GM13976 (cell line): ENCODE measurements around the gene RPUSD1.

Experiments
- DNase-seq: peaks from one replicate; pipeline ENCODE4 v3.0.0; 2012; ENCODE audit warnings: low spot score
- CTCF ChIP-seq: IDR thresholded peaks from 2 replicates; pipeline ENCODE4 v1.5.1; 2012; ENCODE audit warnings: borderline replicate concordance, mild to moderate bottlenecking; ENCODE audit not compliant: insufficient read depth; ENCODE audit errors: extremely low read depth, missing control alignments, control extremely low read depth
- in situ Hi-C: fragments of 300-500 bp; cut with MboI; formaldehyde crosslinking; loops from one replicate; pipeline ENCODE4 v1.12.0; 2022; ENCODE audit warnings: low sequenced_read_pairs, mixed read lengths, inconsistent platforms; ENCODE audit not compliant: unreplicated experiment

The RPUSD1 gene

GRCh38 chr16:794853-795466, 6.8 kb upstream of the RPUSD1 start:
- no peak for TF ChIP-seq CTCF
- in situ Hi-C loops: no loop called here
- DNase-seq: no peak

GRCh38 chr16:794091-794822, 6.1 kb upstream of the RPUSD1 start:
- in situ Hi-C loops: no loop called here
- no peak for TF ChIP-seq CTCF
- no peak for DNase-seq

- no peak for TF ChIP-seq CTCF
- in situ Hi-C loops: no loop called here
- DNase-seq: no peak
Measured at GRCh38 chr16:793414-793813, 5.2 kb upstream of the RPUSD1 start.

GRCh38 chr16:792221-792995, 4.2 kb upstream of the RPUSD1 start:
- no peak for DNase-seq
- in situ Hi-C loops: no loop called here
- TF ChIP-seq CTCF: no peak

- DNase-seq: no peak
- in situ Hi-C loops: no loop called here
- no peak for TF ChIP-seq CTCF
Measured at GRCh38 chr16:791131-791530, 3.0 kb upstream of the RPUSD1 start.

- no peak for DNase-seq
- TF ChIP-seq CTCF: no peak
- in situ Hi-C loops: no loop called here
Measured at GRCh38 chr16:790086-790485, 1.9 kb upstream of the RPUSD1 start.
